Suprapubic skin (tissue), 3 donors: ENCODE measurements around the gene GARIN5A.

ENCODE experiments used
- CTCF ChIP-seq, 2 donors: fragments of 200-600 bp in 1 of 2; fragments of 450-650 bp in 1 of 2; sonication (generic) in 1 of 2; IDR thresholded peaks; one replicate each; pipeline ENCODE4 v1.5.1; 2016 to 2019; ENCODE audit warnings: antibody characterized with exemption in 2 of 2, mild to moderate bottlenecking in 1 of 2, moderate library complexity in 1 of 2
- POLR2AphosphoS5 ChIP-seq, 3 donors: sonication (generic); formaldehyde crosslinking; IDR thresholded peaks; one replicate each; pipeline ENCODE4 v1.6.1; 2017; ENCODE audit warnings: antibody characterized with exemption in 3 of 3

GRCh38 chr19:50498219-50499056, 21.8 kb upstream of the GARIN5A start:
- TF ChIP-seq POLR2AphosphoS5 (IDR thresholded peaks at IDR 0.05), result no peak
- TF ChIP-seq CTCF (IDR thresholded peaks at IDR 0.05), result no peak
